HEK293 (cell line): ENCODE measurements around the gene LCN12.

ENCODE experiments used
- CTCF ChIP-seq: fragments of 450-650 bp; formaldehyde crosslinking; IDR thresholded peaks from 2 replicates; pipeline ENCODE4 v1.5.1; 2016; ENCODE audit warnings: missing biosample characterization, missing genetic modification characterization
- PRDM6 ChIP-seq: fragments of 450-650 bp; formaldehyde crosslinking; IDR thresholded peaks from 2 replicates; pipeline ENCODE4 v1.5.1; 2017; ENCODE audit warnings: missing biosample characterization, missing genetic modification characterization
- REPIN1 ChIP-seq: fragments of 450-650 bp; formaldehyde crosslinking; IDR thresholded peaks from 2 replicates; pipeline ENCODE4 v1.5.1; 2017; ENCODE audit warnings: missing biosample characterization, missing genetic modification characterization, low read depth
- REST ChIP-seq: fragments of 450-650 bp; formaldehyde crosslinking; IDR thresholded peaks from 2 replicates; pipeline ENCODE4 v1.5.1; 2016; ENCODE audit warnings: missing biosample characterization, missing genetic modification characterization
- ZNF692 ChIP-seq: fragments of 450-650 bp; formaldehyde crosslinking; IDR thresholded peaks from 2 replicates; pipeline ENCODE4 v1.5.1; 2016; ENCODE audit warnings: missing biosample characterization, missing genetic modification characterization
- ZSCAN5A ChIP-seq: fragments of 450-650 bp; formaldehyde crosslinking; IDR thresholded peaks from 2 replicates; pipeline ENCODE4 v1.5.1; 2016; ENCODE audit warnings: missing biosample characterization, missing genetic modification characterization

GRCh38 chr9:136935651-136936050, 16.4 kb upstream of the LCN12 start:
- TF ChIP-seq CTCF (tag by site-specific recombination) (no peak), ZNF692 (no peak), PRDM6 (tag by site-specific recombination) (no peak), ZSCAN5A (no peak), REST (no peak), REPIN1 (tag by site-specific recombination) (no peak)
